HG02970 (cell line): ENCODE measurements around the gene PDCD4.
"Not testable (repeated sequence)": the region's sequence is repeated elsewhere in the genome, so short reads cannot be mapped to it uniquely, and the experiment has no call there.

Source experiments
- ATAC-seq: cut with Tn5 transposase; IDR thresholded peaks from one replicate; pipeline ENCODE4 v1.9.1; 2021; ENCODE audit warnings: mild to moderate bottlenecking, moderate library complexity, moderate number of reproducible peaks; ENCODE audit not compliant: unreplicated experiment, low FRiP score

The PDCD4 gene

DNA sequence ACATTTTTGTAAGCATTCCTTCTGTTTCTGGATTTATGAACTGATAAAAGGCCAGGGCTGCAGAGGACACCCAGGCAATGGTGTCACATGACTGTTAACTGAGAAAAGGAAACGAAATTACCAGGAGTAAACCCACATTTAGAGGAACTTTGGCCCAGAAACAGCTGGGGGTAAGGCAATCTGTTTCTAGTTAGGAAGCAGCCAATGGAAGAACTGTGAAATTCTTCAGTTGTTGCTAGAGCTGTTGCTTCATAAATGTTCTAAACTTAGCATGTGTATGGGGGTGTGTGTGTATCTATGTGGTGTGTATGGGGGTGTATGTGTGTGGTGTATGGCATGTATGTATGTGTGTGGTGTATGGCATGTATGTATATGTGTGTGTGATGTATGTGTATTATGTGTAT, 11.8 kb upstream of the PDCD4 start:
- no peak for ATAC-seq

DNA sequence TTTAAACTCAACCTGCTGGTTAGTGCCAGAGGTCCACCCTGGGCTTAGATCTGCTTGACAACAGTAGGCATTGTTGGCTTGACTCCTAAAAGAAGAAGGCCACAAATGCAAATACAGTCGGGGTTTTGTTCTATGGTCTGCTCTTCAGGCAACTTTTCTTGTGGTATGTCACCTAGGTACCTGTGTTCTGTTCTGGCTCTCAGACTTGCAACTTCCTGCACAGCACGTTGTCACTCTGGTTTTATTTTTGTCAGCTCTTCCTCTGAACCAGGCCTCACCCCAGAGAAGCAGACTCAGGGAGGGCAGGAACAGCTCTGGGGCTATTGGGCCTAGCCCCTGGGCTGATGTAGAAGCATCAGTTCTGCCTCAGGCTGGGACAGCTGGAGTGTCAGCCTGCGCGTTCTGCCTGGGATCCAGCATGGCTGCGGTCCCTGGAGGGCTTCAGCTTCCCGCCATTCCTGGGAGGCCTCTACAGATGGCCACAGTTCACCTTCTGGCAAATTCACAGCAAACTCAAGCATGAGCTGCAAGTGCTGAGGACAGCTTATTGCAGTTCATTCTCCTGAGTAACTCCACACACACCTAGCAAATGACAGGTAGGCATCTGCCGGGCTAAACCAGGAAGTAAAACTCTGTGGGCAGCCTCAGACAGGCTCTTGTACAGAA, 11.0 kb upstream of the PDCD4 start:
- no peak for ATAC-seq

DNA sequence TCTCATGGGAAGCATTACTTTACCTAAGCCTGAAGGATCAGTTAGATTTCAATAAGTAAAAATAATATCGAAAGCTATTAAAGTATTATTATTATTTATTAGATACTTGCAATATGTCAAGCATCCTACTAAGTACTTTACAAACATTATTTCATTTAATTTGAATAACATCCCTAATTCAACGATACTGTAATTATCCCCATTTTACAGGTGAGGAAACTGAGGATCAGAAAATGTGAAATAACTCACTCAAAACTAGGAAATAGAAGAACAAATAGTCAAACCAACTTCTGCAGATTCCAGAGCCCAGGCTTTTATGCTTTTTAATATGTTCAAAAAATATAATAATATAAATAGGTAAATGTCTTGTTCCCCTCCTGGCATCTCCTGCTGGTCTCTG, 10.3 kb upstream of the PDCD4 start:
- ATAC-seq, result no peak

DNA sequence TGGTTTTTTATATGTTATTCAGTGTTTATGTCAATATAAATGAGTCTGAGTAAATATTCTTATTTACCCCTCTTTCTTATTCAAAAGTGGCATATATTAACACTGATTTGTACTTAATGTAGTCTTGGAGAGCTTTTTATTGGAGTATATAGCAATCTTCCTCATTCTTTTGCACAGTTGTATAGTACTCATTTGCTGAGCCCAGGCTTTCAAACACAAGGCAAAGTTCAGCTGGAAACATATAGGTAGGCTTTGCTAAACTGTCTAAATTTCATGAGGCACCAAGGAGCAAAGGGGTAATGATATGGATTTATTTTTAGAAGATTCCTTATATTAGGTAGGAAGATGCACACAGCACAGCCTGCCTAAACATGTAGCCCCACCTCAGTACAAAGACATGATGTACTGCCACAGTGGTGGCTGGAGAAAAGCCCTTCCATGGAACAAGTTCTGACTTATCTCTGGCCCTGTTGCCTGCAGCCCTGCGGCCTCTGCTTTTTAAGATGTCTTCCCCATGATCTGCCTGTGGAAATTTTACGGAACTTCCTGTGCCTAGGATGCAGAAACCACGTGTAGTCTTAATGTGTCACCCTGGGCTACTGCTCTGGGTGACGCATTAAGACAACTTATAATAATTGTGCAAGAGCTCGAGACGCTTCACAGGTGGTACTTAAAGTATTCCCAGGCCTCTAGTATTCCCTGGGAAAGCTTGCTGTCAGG, 9.6 kb upstream of the PDCD4 start:
- ATAC-seq, result no peak

DNA sequence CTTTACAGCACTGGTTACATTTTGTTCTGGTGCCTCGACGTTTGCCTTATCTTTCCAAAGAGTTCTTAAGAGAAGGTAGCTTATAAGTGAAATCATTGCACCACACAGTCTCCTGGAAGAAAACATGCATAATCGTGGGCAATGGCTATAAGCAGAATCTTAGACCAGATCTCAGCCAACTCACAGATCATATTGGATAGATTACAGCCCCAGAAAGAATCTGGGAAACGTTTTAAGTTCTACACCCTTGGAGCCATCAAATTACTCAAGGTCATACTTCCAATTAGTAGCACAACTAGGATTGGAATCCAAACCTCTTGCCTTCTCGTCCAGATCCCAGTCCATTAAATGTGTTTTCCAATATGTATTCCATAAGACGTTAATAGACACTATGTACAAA, 8.8 kb upstream of the PDCD4 start:
- no peak for ATAC-seq

DNA sequence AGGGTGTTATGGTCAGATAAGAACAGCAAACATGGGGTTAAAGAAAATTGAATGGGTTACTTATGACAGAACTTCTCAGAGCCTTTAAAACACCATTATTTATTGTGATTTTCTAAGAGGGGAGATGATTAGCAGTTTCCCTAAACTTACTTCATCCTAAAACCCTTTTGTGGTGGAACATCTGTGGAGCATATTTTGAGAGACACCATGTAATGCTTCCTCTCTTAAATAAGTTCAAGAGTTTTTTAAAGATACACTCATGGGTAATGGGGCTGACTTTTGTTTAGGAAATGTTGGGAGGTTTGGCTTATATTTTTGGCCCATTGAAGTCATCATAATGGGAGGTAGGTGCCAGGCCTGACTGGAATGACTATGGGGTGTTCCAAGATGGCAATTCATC, 8.4 kb upstream of the PDCD4 start:
- no peak for ATAC-seq

DNA sequence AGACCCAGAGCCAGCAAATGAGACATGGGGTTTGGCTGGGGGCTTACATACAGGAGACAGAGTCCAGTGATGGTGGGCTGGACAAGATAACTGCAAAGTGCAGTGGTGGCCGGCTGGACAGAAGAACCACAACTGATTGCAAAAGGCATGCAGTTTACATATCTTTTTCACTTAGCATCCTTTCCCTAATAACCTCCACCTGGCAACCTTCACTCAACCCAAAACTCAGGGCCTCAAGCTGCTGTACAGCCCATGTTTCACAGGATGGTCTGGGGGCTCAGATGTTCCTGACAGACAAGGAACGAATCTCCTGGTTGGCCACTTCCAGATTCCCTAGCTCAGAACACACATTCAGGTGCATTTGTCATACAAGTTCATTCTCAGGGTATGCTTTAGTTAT, 7.8 kb upstream of the PDCD4 start:
- ATAC-seq, result no peak

DNA sequence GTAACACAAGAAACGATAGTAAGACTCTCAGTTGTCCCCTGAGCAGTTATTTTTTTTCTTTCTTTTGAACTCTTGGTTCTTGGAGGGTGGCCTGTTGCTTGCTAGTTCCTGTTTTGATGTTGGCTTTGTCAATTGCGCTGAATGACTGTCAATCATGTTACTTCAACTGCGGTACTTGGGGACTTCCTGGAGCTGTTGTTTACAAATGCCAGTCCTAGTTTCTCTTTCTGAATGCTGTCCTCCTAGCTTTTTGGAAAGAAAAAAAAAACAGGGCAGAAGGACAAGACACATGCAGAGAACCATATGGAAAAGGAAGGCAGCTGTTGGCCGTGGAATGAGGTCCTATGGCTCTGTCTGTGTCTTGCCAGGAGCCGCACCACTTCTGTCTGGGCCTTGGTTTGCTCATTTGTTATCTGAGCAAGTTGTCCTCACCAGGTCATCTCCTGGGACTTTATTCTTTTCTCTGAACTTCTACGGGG, 7.0 kb upstream of the PDCD4 start:
- peak; percentile 57 for ATAC-seq

DNA sequence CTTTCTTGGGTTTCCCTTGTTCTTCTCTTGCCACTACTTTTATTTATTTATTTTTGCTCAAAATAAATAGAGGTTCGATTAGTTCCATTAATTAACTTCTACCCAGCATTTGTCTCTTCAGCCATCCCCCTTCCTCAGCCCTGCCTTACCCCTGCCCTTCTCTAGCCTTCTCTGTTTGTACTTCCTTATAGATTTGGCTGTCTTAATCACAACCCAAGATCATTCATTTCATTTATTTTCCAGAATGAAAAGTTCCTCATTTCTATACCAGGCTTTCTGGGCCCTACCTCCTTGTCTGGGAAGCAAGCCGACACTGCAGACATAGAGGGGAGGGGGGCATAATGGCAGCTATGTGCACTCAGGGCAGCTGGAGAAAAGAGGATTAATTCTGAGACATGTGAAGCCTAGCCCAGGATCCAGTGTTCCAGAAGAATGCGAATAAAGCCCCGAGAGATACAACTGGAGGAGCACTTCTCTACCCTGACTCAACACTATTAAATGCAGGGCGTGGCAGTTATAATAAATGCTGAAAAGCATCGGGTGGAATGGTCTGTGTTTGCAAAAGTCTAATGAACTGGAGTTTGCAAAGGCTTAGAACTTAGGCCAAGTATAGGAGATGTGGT, 6.4 kb upstream of the PDCD4 start:
- no peak for ATAC-seq

DNA sequence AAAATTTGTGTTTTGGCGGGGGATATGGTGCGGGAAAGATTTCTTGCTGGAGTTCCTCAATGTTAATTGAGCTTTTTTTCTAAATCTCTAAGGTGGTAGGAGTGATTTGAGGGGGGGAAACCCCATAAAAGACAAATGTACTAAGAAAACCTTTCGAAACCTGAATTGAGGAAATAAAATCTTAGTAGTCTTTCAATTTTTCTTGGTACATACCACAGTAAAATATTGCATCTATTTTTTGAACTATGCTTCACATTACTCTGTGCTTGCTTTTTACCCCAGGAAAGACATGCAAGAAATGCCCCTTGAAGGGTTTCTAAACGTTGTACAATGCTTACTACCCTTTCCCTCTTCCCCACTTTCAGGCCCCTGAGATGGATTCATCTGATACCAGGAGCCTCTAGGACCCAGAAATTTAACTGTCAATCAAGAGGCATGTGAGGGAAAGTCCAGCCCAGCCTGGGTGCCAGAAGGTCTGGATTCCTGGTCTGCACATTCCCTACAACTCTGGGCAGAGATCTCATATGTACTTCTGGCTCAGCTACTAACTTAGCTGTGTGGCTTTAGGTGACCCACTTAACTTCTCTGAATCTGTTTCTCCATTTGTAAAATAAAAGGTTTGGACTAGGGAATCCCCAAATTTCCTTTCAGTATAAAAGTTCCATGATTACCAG, 5.8 kb upstream of the PDCD4 start:
- ATAC-seq, result no peak

DNA sequence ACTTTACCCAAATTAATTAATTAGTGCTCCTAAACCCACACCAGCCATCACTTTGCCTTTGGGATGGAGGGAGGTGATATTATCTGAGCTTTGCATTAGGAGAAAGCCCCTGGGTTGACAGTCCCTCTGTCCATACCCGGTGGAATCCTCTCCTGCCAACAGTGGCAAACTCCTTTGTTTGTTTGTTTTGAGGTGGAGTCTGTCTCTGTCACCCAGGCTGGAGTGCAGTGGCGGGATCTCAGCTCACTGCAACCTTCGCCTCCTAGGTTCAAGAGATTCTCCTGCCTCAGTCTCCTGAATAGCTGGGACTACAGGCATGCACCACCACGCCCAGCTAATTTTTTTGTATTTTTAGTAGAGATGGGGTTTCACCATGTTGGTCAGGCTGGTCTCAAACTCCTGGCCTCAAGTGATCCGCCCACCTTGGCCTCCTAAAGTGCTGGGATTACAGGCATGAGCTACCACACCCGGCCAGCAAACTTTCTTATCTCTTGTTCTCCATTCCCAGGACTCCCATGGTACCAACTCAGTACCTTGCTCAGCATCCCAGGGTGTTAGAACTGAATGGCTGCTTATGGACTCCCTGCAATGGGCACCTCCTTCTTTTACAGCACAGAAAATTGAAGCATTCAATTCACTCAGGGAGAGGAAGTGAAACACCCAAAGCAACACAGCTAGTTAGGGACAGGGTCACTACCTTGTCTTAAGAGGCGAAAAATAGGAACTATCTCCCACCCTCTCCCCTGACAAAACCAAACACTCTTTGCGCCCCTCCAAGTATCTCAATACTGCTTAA, 4.5 kb upstream of the PDCD4 start:
- not testable (repeated sequence) for ATAC-seq

DNA sequence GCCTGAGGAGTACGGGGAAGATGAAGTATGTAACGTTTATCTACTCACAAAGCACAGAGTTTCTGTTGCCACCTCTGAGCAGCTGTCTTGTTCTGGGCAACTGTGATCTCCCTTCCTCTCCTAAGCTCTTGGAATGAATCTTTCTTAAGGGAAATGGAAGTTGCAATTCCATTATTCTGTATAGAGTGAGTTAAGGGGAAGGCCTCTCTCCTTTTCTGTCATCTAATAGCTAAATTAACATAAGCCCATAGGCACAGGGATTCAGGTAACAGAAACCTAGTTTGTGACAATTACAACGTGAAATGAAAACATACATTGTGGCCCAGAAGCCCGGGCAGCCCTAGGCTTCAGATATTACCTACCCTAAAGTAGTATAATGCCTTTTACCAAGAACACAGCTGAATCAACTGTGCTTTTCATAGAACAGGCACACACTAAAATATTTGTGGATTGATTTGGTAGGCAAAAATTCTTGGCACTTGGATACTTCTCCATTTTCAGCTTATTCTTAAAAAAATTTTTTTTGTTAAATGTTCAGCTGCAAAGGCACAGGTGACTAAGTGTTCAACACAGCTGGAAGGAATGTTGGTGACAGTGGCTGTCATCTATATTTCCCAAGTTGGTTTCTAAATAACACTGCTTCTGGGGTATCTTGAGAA, 3.8 kb upstream of the PDCD4 start:
- ATAC-seq, result no peak

DNA sequence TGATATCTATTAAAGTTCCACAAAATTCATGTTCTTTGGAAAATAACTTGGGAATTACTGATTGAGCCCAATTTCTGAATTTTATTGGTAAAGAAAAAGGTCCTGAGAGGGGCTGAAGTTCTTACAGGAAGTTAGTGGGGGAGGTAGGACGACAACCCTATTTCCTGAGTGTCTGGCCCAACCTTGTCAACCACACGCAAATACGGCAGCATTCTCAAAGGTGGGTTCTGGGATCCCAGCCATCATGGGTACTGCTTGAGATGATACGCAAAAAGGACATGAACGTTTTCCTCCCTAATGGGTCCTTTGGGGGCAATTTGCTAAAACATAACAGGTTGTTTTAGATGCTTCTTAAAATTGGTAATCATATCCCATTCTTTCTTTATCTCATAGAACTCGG, 2.7 kb upstream of the PDCD4 start:
- ATAC-seq, result no peak

DNA sequence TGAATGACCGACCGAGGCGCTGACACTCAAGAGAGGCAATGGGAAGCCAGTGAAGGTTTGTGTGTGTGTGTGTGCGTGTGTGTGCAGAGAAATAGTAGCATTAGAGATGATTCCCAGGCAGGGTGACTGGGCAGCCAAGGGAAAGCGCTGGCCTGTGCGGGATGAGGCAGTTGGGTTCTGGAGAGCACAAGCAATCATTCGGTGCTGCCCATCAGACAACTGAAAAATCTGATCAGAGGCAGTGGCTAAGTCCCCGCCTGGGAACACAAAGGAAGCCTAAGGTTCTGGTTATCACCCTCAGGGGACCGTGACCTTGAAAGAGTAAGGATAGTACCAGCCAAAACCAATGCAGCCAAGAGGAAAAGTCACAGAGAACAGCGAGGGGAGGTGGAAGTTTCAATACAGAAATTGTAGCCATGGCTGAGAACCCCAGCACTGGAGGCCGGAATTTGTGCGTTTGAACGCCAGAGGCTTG, 868 bp upstream of the PDCD4 start:
- ATAC-seq, result no peak

DNA sequence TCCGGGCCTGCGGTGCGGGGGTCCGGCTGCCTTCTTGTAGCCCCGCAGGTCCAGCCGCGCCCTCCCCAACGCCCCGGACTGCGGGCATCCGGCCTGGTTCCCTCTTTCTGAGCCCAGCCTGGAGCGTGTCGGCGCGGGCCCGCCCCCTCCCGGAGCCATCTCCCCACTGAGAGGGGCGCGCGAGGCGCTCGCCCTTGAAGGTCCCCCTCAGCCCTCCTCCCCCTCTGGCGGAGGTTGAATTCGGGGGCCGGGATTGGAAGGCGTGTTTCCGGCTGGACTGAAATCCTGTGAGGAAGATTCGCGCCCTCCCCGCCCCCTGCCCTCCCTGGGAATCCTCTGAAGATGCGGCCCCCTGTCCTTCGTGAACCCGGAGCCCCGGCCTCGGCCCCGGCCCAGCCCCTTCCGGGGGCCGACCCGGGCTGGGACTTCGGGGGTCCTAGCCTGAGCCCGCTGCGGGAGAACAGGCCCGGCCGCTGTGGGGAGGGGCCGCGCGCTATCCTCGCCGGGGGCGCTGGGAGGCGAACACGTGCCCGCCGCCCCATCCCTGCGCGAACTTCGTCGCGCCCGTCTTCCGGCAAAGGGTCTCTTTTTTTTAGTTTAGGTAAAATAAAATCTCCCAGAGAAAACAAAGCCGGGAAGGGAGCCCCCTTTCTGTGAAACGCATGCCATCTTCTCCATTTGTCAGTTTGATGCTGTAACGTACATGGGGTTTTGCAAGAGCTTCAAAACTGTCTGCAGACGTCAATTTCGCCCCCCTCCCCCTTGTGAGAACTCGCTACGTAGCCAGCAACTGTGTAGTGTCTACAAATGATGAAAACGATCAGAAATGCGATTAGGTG, 636 bp downstream of the PDCD4 start:
- ATAC-seq, result peak; percentile 35

DNA sequence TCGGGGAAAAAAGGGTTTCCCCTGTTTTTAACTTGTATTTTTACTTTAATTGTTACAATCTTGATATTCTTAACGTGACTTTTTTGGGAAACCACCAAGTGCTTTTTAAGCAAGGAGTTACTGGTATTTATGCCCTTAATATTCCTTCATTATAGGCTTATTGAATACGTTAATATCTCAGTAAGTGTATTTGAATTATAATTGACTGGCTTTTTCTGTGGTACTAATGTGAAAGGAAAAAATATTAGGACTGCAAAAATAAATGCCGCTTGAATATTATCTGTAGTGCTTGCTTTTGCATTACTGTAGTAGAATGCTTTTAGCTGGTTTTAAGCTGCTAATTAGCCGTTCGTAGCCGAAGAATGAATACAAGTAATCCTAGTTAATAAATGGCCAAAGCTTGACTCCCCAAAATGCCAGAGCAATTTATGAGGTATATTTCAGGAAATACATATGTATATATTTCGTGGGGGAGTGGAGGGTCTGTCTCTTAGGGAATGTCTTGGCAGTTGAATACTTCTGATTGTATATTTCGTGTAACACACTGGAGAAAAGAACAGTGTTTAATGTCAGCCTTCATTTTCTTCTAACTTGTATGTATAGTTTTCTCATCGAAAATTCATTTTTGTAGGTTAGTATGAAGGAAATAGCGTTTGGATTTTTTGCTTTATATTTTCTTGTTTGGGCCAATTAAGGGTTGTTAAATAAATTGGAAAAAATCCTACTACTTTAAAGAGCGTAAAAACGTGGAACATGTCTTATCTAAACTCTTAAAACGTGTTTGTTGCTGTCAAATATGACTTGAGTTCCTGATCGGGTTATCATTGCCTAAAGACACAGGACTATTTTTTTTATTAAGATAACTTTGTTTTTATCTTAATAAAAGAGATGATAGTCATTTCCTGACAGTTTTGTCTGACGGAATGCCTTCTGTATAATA, 1.5 kb downstream of the PDCD4 start:
- no peak for ATAC-seq

DNA sequence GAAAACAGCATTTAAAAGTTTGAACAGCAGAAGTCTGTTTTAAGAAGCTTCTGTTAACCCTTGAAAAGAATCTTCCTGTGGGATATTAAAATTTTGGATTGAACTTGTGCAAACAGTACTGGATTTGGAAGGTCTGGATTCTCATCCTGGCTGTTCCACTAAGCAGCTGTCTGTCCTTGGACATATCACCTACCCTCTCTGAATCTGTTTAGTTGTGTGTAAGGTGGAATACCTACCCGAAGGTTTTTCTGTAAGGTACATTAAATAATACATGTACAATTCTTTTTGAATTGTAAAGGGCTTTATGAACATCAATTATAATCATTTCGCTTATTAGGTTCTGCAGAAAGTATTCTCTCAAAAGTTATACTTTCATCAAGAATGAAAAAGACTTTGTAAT, 2.2 kb downstream of the PDCD4 start:
- no peak for ATAC-seq

DNA sequence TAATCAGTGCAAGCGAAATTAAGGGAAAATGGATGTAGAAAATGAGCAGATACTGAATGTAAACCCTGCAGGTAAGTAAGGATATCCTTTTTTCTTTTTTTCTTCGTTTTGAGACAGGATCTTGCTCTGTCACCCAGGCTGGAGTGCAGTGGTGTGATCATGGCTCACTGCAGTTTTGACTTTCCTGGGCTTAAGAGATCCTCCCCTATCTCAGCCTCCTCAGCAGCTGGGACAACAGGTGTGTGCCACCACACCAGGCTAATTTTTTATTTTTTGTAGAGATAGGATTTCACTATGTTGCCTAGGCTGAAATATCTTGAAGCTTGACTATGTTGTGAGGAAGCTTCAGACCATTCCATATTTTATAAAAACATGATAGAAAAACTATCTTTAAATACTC, 4.3 kb downstream of the PDCD4 start:
- no peak for ATAC-seq
